Mucosa of descending colon (tissue), 3 donors: ENCODE results near the gene CHRNB1. TPM values are rescaled to one million over a fixed set of nuclear protein-coding genes. Genes with fewer than 3 reads are reported as not detected.

Experiments used
- ATAC-seq: fragments of 200-7000 bp; cut with Tn5 transposase; one replicate; pipeline ENCODE4 v1.9.1; 2020; ENCODE audit warnings: mild to moderate bottlenecking, moderate library complexity
- DNase-seq, 3 donors: peaks; one replicate each; pipeline ENCODE4 v3.0.0-alpha.2; 2020
- H3K36me3 ChIP-seq: fragments of 200-600 bp; one replicate; pipeline ENCODE4 v1.8.0; 2021; ENCODE audit warnings: low read depth, mild to moderate bottlenecking
- H3K4me1 ChIP-seq: fragments of 200-600 bp; one replicate; pipeline ENCODE4 v1.8.0; 2021; ENCODE audit warnings: low read depth, mild to moderate bottlenecking
- H3K4me3 ChIP-seq: fragments of 200-600 bp; one replicate; pipeline ENCODE4 v1.8.0; 2021; ENCODE audit warnings: mild to moderate bottlenecking
- H3K9me3 ChIP-seq: fragments of 200-600 bp; one replicate; pipeline ENCODE4 v1.8.0; 2021; ENCODE audit warnings: mild to moderate bottlenecking
- CTCF ChIP-seq: fragments of 200-600 bp; IDR thresholded peaks from one replicate; pipeline ENCODE4 v1.8.0; 2022; ENCODE audit warnings: antibody characterized with exemption, mild to moderate bottlenecking
- intact Hi-C, 2 donors: fragments of 100-400 bp; cut with DNase I in 1 of 2; cut with micrococcal nuclease in 1 of 2; formaldehyde crosslinking; loops; one replicate each; pipeline versions ENCODE4 v1.11.0 to v1.11.1; 2022; cut with DNase I, micrococcal nuclease
- total RNA-seq, 3 donors: library from RNA; stranded (reverse); fragmentation: NEBNext Ultra II Directional in 2 of 3; extraction: Animal tissue kit (Norgen Biotek cat#: 25700) in 2 of 3; gene quantifications; one replicate each; pipeline versions ENCODE4 v1.2.1 to v1.2.4, GENCODE V29; 2021 to 2023
- donor health status: DM: no; HTN: no; CAD: no; lungs with moderate emphysema.
- donor health status: DM: no; HTN: no; CAD: no.
- donor health status: DM: no; HTN: yes; CAD: no.

Gene CHRNB1
- total RNA-seq, 3 donors from 2014 or later = 6.0 to 8.3 (median 7.7) TPM

DNA sequence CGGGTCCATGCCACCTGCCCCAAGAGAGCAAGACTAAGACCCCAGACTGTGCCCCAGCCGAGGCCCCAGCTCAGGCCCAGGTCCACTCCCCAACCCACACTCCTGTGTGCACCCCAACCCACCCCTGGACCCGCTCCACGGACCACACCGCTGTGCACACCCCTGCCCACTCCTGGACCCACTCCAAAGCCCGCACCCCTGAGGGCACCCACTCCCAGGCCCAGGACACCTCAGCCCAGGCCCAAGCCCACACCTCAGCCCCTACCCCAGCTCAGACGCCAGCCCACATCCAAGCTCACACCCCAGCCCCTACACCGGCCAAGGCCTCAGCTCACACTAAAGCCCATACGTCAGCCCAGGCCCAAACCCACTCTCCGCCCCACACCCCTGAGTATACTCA is 15.1 kb upstream of the CHRNB1 start:
- no peak for DNase-seq
- no peak for TF ChIP-seq CTCF
- intact Hi-C loops = no loop called here
- Histone ChIP-seq H3K4me3 (no peak overlapping the region), H3K9me3 (no peaks in the 10 kb centered on the region), H3K36me3 (no peaks in the 10 kb centered on the region), H3K4me1 (no peaks in the 10 kb centered on the region)
- ATAC-seq = no peak

GRCh38 chr17:7431231-7431630 is 13.6 kb upstream of the CHRNB1 start:
- intact Hi-C loops = no loop called here
- H3K36me3 ChIP-seq = no peaks in the 10 kb centered on the region
- no peak for TF ChIP-seq CTCF
- H3K9me3 ChIP-seq = no peaks in the 10 kb centered on the region
- no peaks in the 10 kb centered on the region for H3K4me1 ChIP-seq
- DNase-seq = no peak
- no peak for ATAC-seq
- H3K4me3 ChIP-seq = no peak overlapping the region

DNA sequence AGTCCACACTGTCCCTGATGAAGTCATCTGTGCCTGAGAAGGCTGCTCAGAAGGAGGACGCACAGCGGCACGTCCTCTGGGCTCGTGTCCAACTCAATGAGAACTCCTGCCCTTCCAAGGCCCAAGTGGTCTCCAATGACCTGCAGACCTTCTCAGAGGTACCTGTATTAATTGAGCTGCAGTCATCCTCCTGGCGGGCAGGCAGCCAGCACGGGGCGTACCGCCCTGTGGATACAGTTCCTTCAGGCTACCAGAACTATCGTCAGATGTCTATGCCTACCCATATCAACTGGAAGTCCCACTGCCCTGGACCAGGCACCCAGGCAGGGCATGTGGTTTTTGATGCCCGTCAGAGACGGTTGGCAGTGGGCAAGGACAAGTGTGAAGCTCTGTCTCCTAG is 12.6 kb upstream of the CHRNB1 start:
- Histone ChIP-seq H3K4me3 (no peak overlapping the region), H3K4me1 (peaks cover 3% of the 10 kb centered on the region), H3K9me3 (no peaks in the 10 kb centered on the region), H3K36me3 (no peaks in the 10 kb centered on the region)
- ATAC-seq = no peak
- TF ChIP-seq CTCF = no peak
- intact Hi-C loops = no loop called here
- no peak for DNase-seq

GRCh38 chr17:7435676-7436555 is 8.9 kb upstream of the CHRNB1 start:
- intact Hi-C loops = loop anchor here in 1 of 2 donors (2.0 kb wide), 1 partner anchor 125 kb away; the partner anchor contains the start of gene SENP3
- H3K4me3 ChIP-seq = peak overlapping the region; percentile 32
- DNase-seq (peak; percentile 71 to 83 (median 78)), ATAC-seq (peak; percentile 46)
- no peaks in the 10 kb centered on the region for H3K9me3 ChIP-seq
- peaks cover 26% of the 10 kb centered on the region for H3K4me1 ChIP-seq
- TF ChIP-seq CTCF = no peak
- no peaks in the 10 kb centered on the region for H3K36me3 ChIP-seq

DNA sequence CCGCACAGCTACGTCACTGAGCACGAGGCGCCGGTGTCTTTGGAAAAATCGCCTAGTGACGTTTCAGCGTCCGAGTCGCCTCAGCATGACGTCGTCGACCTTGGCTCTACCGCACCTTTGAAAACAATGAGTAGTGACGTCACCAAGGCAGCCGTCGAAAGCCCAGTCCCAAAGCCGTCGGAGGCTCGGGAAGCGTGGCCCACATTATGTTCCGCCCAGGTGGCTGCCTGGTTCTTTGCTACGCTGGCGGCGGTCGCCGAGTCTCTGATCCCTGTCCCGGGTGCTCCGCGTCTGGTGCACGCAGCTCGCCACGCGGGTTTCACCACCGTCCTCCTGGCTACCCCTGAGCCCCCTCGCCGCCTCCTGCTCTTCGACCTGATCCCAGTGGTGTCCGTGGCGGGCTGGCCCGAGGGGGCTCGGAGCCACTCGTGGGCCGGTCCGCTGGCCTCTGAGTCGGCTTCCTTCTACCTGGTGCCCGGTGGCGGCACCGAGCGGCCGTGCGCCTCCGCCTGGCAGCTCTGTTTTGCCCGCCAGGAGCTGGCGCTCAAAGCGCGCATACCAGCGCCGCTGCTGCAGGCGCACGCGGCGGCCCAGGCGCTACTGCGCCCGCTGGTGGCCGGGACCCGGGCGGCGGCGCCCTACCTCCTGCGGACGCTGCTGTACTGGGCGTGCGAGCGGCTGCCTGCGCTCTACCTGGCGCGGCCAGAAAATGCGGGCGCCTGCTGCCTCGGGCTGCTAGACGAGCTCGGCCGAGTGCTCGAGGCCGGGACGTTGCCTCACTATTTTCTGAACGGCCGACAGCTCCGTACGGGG is 8.1 kb upstream of the CHRNB1 start:
- Histone ChIP-seq H3K36me3 (no peaks in the 10 kb centered on the region), H3K4me1 (peaks cover 26% of the 10 kb centered on the region), H3K4me3 (peak overlapping the region; percentile 3), H3K9me3 (no peaks in the 10 kb centered on the region)
- peak; percentile 80 for TF ChIP-seq CTCF
- DNase-seq (peak; percentile 87 to 91 (median 90)), ATAC-seq (peak; percentile 84)
- intact Hi-C loops = no loop called here
